HG03045 (cell line): Measurements from ENCODE around the gene KIAA0319L.

Experiments
- ATAC-seq: cut with Tn5 transposase; IDR thresholded peaks from one replicate; pipeline ENCODE4 v1.9.1; 2021; ENCODE audit warnings: mild to moderate bottlenecking, moderate library complexity; ENCODE audit not compliant: unreplicated experiment

The KIAA0319L gene

GRCh38 chr1:35539824-35540261, 17.4 kb downstream of the KIAA0319L start:
- no peak for ATAC-seq

GRCh38 chr1:35539073-35539823, 18.0 kb downstream of the KIAA0319L start:
- ATAC-seq = no peak

GRCh38 chr1:35537806-35538205, 19.4 kb downstream of the KIAA0319L start:
- no peak for ATAC-seq

GRCh38 chr1:35536556-35537162, 20.5 kb downstream of the KIAA0319L start:
- no peak for ATAC-seq

- no peak for ATAC-seq
Observed at GRCh38 chr1:35535243-35535642, 22.0 kb downstream of the KIAA0319L start.

GRCh38 chr1:35533586-35533985, 23.6 kb downstream of the KIAA0319L start:
- ATAC-seq = no peak

- no peak for ATAC-seq
Observed at GRCh38 chr1:35532497-35533223, 24.5 kb downstream of the KIAA0319L start.

GRCh38 chr1:35531368-35531767, 25.8 kb downstream of the KIAA0319L start:
- no peak for ATAC-seq

GRCh38 chr1:35530946-35531345, 26.3 kb downstream of the KIAA0319L start:
- ATAC-seq = no peak

GRCh38 chr1:35530168-35530567, 27.0 kb downstream of the KIAA0319L start:
- no peak for ATAC-seq

GRCh38 chr1:35524106-35524505, 33.1 kb downstream of the KIAA0319L start:
- ATAC-seq = no peak

GRCh38 chr1:35519432-35519831, 37.8 kb downstream of the KIAA0319L start:
- ATAC-seq = no peak

- ATAC-seq = no peak
Observed at GRCh38 chr1:35518183-35518582, 39.0 kb downstream of the KIAA0319L start.

GRCh38 chr1:35511305-35511704, 45.9 kb downstream of the KIAA0319L start:
- ATAC-seq = no peak

GRCh38 chr1:35509558-35509957, 47.6 kb downstream of the KIAA0319L start:
- no peak for ATAC-seq

GRCh38 chr1:35507947-35508346, 49.3 kb downstream of the KIAA0319L start:
- ATAC-seq = no peak

GRCh38 chr1:35506960-35507912, 50.0 kb downstream of the KIAA0319L start:
- no peak for ATAC-seq

GRCh38 chr1:35505911-35506798, 51.0 kb downstream of the KIAA0319L start:
- ATAC-seq = no peak

- ATAC-seq = no peak
Observed at GRCh38 chr1:35502242-35502641, 55.0 kb downstream of the KIAA0319L start.

GRCh38 chr1:35500439-35500838, 56.8 kb downstream of the KIAA0319L start:
- ATAC-seq = no peak
